ENCODE measurements around the gene DDX39A. TPM values are rescaled to one million over a fixed set of nuclear protein-coding genes. Genes with fewer than 3 reads are reported as not detected.

DDX39A gene
- total RNA-seq, 1 donor from 2014 or later = 104 TPM

- DNase-seq = peak; percentile 71
These were observed 55.7 kb downstream of the DDX39A start for GRCh38 chr19:14363183-14364097.

- peak; percentile 38 for DNase-seq
These were observed 57.3 kb downstream of the DDX39A start for GRCh38 chr19:14361824-14362223.

Other genes starting within 250 kb of the DDX39A start
- 5.1 and 6.3 TPM in 2 replicates for gene ADGRL1, start 213.2 kb downstream of the DDX39A start, total RNA-seq
- gene ADGRE5, start 37.9 kb downstream of the DDX39A start, total RNA-seq = 5.3 and 12.7 TPM in 2 replicates
- gene PKN1, start 14.0 kb upstream of the DDX39A start, total RNA-seq = 282 and 439 TPM in 2 replicates
- 0.17 and 0.42 TPM in 2 replicates for gene PTGER1, start 56.0 kb upstream of the DDX39A start, total RNA-seq
- gene GIPC1, start 76.8 kb upstream of the DDX39A start, total RNA-seq = 175 and 182 TPM in 2 replicates
- 29.5 and 39.5 TPM in 2 replicates for gene DNAJB1, start 99.1 kb upstream of the DDX39A start, total RNA-seq
- gene TECR, start 110.3 kb upstream of the DDX39A start, total RNA-seq = 17.0 and 25.5 TPM in 2 replicates
- gene NDUFB7, start 152.7 kb upstream of the DDX39A start, total RNA-seq = 199 and 268 TPM in 2 replicates
- not detected in 2 replicates for gene CLEC17A, start 163.7 kb upstream of the DDX39A start, total RNA-seq